GM12892 (cell line): ENCODE data around the gene MEIOB.

Experiments
- DNase-seq: peaks from one replicate; pipeline ENCODE4 v3.0.0; 2011; ENCODE audit not compliant: insufficient read length
- FAIRE-seq: peaks from 2 replicates; lab custom pipeline; 2011; peaks lifted over from hg19 to GRCh38; lab: Jason Lieb, UNC
- POLR2A ChIP-seq: IDR thresholded peaks from 2 replicates; pipeline ENCODE4 v1.6.1; 2011; ENCODE audit warnings: low read depth, low read length, control low read depth
- POLR2AphosphoS5 ChIP-seq: IDR thresholded peaks from 2 replicates; pipeline ENCODE4 v1.6.1; 2011; ENCODE audit warnings: low read depth, low read length, control low read depth
- TAF1 ChIP-seq: IDR thresholded peaks from 2 replicates; pipeline ENCODE4 v1.6.1; 2011; ENCODE audit warnings: low read depth, mild to moderate bottlenecking, control low read depth, low read length, borderline replicate concordance

MEIOB gene

DNA sequence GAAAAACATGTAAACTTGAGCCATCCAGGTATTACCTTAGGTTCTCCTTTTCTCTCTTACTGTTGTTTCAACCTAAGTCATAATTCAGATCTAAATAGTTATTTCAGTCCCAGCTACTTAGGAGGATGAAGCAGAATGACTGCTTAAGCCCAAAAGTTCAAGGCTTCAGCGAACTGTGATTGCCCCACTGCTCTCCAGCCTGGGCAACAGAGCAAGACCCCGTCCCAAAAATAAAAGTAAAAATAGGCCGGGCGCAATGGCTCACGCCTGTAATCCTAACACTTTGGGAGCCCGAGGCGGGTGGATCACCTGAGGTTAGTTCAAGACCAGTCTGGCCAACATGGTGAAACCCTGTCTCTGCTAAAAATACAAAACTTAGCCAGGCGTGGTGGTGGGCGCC is 9.6 kb downstream of the MEIOB start:
- TF ChIP-seq POLR2A (no peak), POLR2AphosphoS5 (no peak), TAF1 (no peak)
- no peak for DNase-seq
- FAIRE-seq = no peak

DNA sequence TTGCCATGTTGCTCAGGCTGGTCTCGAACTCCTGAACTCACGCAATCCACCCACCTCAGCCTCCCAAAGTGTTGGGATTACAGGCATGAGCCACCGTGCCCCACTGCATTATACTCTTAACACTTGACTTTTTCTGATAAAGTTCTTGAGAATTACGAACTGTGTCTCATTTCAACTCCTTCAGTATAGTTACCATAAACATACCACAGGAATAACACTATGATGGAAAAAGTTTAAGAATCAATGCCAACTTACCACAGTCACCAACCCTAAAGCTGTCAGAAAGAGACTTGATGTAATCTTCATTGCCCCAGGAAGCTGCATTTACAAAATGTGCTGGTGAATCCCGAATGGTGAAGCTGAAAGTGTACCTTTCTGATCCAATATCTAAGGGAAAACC is 10.2 kb downstream of the MEIOB start:
- no peak for FAIRE-seq
- DNase-seq = no peak
- no peak for TF ChIP-seq POLR2A
- TF ChIP-seq TAF1 = no peak
- TF ChIP-seq POLR2AphosphoS5 = no peak

DNA sequence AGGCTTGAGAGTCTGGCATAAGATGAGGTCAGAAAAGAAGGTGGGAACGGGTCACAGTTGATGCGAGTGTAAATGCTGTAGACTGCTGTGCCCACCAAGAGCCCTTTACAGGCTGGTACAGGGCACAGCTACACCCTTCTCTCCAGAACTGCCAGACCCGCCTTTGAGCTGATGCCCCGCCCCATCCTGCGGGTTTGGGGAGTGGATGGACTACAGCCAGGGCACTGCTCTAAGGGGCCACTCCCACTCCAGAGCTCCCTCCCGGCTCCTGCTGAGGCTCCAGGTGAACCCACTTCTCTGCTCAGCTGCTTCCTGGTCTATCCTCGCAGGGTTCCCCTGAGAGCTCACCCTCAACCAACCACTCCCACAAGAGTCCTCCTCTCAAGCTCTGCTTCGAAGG is 12.3 kb downstream of the MEIOB start:
- DNase-seq (no peak), FAIRE-seq (no peak)
- TF ChIP-seq TAF1 (no peak), POLR2AphosphoS5 (no peak)

DNA sequence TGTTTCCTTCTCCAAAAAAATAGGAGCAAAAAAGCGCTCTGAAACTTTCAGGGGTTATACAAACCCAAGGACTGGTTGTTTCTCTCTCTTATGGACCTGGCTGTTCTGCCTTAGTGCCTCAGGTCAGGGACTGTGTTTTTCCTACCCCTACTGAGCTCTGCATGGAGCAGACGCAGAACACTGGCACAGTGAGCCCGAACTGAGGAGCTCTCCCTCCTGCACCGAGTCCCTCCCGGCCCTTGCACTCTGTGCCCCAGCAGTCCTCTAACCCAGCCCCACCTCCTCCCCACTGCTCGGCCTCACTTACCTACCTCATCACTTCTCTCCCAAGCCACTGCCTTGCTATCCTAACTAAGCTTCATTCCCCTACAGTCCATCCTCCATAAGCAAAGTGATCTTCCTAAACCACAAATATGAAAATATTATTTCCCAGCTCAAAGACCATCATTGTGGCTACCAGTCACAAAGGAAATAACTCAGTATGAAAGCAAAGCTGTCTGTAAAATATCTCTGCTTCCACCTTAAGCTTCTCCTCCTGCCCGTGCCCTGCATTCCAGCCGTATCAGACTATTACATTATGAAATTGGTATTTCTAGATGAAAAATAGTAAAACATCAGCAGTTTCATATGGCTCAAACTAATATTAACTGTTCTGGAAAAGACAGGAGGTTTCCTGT is 13.6 kb downstream of the MEIOB start:
- DNase-seq = no peak
- no peak for FAIRE-seq
- TF ChIP-seq POLR2A (no peak), TAF1 (no peak), POLR2AphosphoS5 (no peak)

DNA sequence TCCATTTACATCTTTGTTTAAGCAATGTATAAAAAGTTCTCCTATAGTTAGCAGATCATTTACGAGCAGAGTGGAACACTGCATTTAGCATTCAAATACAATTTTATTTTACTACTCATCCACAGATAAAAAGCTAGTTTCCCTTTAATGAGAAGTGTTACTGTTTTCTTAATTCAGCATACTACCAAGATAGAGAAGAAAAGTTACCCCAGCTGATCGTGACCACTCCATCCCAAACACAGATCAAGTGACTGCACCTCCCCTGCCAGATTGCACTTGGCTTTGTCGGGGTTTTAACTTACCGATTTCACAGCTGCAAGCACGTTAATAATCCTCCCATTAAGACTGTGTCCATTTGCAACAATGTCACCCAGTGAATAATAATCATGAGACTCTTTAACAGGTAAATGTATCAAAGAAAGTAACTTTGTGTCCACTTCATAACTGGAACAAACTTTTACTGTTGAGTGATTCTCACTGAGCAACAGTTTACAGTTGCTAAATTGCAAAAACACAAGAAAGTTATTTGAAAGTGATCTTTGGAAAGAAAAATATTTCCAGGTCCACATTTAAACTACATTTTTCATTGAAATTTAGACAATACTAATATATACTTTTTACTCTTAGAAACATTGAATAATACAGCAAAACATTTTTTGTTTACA is 14.4 kb downstream of the MEIOB start:
- TF ChIP-seq TAF1 (no peak), POLR2AphosphoS5 (no peak)
- DNase-seq (no peak), FAIRE-seq (no peak)

DNA sequence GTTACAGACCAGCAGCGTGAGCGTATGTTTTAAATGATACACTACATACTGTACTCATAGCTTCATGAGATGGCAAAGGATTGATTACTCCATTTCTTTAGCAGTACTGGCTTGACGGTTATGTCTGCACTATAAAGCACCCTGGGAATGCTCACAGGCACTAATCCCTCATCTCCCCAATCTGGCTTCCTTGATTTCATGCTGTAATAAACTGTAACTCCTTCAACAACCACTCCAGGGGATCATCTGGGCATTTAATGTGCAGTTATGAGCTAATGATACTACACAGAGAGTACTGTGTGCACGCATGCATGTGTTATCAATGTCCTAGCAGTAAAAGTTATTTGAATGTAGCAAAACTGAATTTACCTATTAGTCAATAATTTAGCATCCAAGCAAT is 20.2 kb downstream of the MEIOB start:
- no peak for FAIRE-seq
- TF ChIP-seq TAF1 (no peak), POLR2AphosphoS5 (no peak), POLR2A (no peak)
- no peak for DNase-seq

DNA sequence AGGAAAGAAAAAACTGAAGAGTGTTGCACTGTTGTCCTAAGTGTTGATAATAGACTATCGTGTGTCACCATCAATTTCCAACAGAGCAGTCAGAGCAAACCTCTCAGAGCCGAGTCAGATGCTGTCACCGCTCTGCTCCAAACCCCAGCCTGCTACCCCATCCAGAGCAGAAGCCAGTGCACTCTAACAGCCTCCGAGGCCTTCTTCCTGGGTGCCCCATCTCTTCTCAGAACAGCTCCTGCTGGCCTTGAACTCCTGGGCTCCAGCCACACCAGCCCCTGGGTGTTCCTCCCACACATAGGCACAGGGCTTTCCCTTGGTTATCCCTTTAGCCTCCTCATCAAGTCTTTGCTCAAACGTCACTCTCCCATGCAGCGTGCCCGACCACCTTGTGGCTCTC is 21.0 kb downstream of the MEIOB start:
- TF ChIP-seq POLR2A = no peak
- no peak for TF ChIP-seq POLR2AphosphoS5
- TF ChIP-seq TAF1 = no peak
- FAIRE-seq (no peak), DNase-seq (no peak)

DNA sequence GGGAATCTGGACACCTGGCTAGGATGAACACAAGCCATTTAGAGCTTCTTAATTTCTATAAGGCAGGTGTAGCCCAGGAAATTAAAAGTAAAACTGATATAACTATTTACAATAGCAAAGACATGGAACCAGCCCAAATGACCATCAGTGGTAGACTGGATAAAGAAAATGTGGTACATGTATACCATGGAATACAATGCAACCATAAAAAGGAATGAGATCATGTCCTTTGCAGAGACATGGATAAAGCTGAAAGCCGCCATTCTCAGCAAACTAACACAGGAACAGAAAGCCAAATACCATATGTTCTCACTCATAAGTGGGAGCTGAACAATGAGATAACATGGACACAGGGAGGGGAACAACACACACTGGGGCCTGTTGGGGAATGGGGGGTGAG is 25.5 kb downstream of the MEIOB start:
- no peak for DNase-seq
- TF ChIP-seq POLR2A (no peak), POLR2AphosphoS5 (no peak), TAF1 (no peak)
- no peak for FAIRE-seq

DNA sequence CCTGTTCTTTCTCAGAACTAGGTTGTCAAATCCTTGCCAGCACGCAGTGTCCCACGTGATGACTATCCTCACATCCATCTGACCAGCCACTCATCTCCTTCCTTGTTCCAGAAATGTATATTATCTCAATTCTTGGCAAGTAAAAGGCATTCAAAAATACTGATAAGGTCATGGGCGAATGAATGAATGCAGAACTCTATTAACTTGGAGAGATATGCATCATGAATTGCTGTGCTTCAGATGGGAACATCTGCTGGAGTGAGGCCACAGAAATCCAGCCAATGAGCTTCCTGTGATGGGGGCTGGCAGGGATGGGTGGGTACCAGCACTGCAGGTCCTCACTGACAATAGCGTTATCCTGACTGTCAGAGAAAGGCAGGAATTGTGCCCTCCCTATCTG is 26.0 kb downstream of the MEIOB start:
- DNase-seq (no peak), FAIRE-seq (no peak)
- TF ChIP-seq POLR2AphosphoS5 = no peak
- TF ChIP-seq POLR2A = no peak
- TF ChIP-seq TAF1 = no peak

DNA sequence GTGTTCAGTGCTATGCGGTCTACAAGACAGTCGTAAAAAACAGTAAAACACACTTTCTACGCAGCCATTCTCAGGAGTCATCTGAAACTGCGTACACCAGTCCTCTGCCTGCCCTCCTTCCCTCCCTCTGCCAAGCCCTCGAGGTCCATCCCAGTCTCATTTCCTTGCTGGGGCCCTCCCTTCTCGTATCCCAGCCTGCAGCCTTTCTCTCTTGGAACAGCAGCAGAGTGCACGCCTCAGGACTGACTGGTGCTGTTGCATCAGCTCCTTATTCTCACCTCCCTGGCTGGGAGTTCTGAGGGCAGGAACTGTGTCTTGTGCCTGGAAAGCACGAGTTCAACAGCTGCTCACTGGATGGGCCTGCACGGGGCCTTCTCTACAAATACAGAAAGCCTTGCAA is 32.4 kb downstream of the MEIOB start:
- no peak for FAIRE-seq
- no peak for TF ChIP-seq POLR2A
- TF ChIP-seq POLR2AphosphoS5 = no peak
- DNase-seq = no peak

DNA sequence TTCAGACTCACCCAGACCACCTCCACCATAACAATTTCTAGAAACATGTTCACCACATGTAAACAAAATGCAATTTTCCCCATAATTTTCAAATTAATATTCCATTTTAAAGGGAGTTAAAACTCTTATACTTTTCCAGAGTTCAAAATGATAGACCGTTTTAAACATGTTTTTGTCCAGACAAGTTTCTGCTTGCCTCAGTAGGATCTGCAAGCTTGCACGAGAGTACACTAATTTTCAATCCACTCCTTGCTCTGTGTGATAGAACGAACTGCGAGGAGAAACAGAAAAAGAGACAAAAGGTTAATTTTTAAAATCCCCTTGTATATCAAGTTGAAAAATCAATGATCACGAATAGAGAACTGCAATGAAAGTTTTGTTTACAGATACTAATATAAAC is 37.9 kb downstream of the MEIOB start:
- FAIRE-seq = no peak
- TF ChIP-seq TAF1 (no peak), POLR2A (no peak), POLR2AphosphoS5 (no peak)
- DNase-seq = no peak

DNA sequence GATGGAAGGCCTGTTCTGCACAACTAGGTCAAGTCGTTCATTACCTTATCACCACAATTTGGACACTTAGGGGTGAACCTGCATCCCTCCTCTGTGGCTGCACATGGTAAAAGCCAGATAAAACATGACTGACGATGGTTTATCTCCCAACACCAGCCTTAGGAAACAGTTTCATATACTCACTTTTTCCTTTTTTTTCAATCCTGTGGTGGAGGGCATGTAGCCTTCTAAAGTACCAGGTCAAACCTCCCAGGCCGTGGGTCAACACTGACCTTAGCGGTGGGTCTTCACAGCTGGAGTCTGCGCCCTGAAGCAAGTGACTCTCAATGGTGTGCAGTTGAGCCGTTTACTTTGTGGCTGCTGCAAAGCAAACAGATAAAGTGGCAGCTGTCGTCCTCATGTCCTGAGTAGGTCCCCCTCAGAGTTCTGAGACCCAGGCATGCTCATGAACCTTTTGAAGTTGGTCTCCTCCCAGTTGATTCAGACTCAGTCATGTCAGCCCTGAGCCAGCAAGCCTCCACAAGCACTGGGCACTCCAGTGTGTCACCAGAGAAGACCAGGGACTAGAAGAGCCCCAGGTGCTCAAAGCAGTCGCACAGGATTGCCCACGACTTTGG is 39.0 kb downstream of the MEIOB start:
- TF ChIP-seq TAF1 (no peak), POLR2A (no peak), POLR2AphosphoS5 (no peak)
- FAIRE-seq = no peak

More for the DNA sequence above, 39.0 kb downstream of the MEIOB start:
- no peak for DNase-seq
